Liver (tissue), 9 donors: ENCODE measurements around the gene GAMT. TPM values are rescaled to one million over a fixed set of nuclear protein-coding genes. Genes with fewer than 3 reads are reported as not detected.

Source experiments
- DNase-seq: peaks from one replicate; pipeline ENCODE4 v3.0.0-alpha.2; 2017; ENCODE audit warnings: low spot score
- H3K27ac ChIP-seq, 2 donors: one replicate each; pipeline ENCODE4 v1.7.0; 2013; ENCODE audit warnings: inconsistent platforms in 2 of 2, low read length in 2 of 2, control low read depth in 1 of 2, low read depth in 1 of 2, mild to moderate bottlenecking in 1 of 2
- H3K27me3 ChIP-seq, 4 donors: one replicate each; pipeline versions ENCODE4 v1.6.1 to v1.7.0; 2013; ENCODE audit warnings: low read length in 3 of 4, inconsistent platforms in 1 of 4, mild to moderate bottlenecking in 1 of 4, moderate library complexity in 1 of 4; ENCODE audit not compliant: control insufficient read depth in 4 of 4, insufficient read depth in 4 of 4
- H3K36me3 ChIP-seq, 4 donors: one replicate each; pipeline versions ENCODE4 v1.6.1 to v1.7.0; 2013; ENCODE audit warnings: low read length in 3 of 4, mild to moderate bottlenecking in 3 of 4, low read depth in 1 of 4, moderate library complexity in 1 of 4; ENCODE audit not compliant: control insufficient read depth in 4 of 4, insufficient read depth in 3 of 4
- H3K4me1 ChIP-seq, 4 donors: one replicate each; pipeline versions ENCODE4 v1.6.1 to v1.7.0; 2013; ENCODE audit warnings: low read length in 3 of 4, mild to moderate bottlenecking in 3 of 4, moderate library complexity in 1 of 4; ENCODE audit not compliant: control insufficient read depth in 4 of 4, insufficient read depth in 4 of 4
- H3K4me3 ChIP-seq, 3 donors: one replicate each; pipeline versions ENCODE4 v1.6.1 to v1.7.0; 2013; ENCODE audit warnings: low read length in 3 of 3, control low read depth in 1 of 3, low read depth in 1 of 3, mild to moderate bottlenecking in 1 of 3
- H3K9ac ChIP-seq, 2 donors: one replicate each; pipeline ENCODE4 v1.7.0; 2013; ENCODE audit warnings: low read length in 2 of 2, mild to moderate bottlenecking in 2 of 2, moderate library complexity in 2 of 2, control low read depth in 1 of 2, low read depth in 1 of 2
- H3K9me3 ChIP-seq, 4 donors: one replicate each; pipeline versions ENCODE4 v1.6.1 to v1.7.0; 2013; ENCODE audit warnings: low read length in 3 of 4; ENCODE audit not compliant: control insufficient read depth in 4 of 4
- EGR1 ChIP-seq, 2 donors: IDR thresholded peaks; 2 replicates each; pipeline ENCODE4 v1.6.1; 2016 to 2018; ENCODE audit warnings: antibody characterized with exemption in 2 of 2, low read depth in 2 of 2
- FOXA1 ChIP-seq: IDR thresholded peaks from 2 replicates; pipeline ENCODE4 v1.6.1; 2016; ENCODE audit warnings: antibody characterized with exemption
- FOXA2 ChIP-seq: IDR thresholded peaks from 2 replicates; pipeline ENCODE4 v1.6.1; 2016; ENCODE audit warnings: antibody characterized with exemption
- GABPA ChIP-seq, 2 donors: IDR thresholded peaks in 1 of 2; conservative IDR thresholded peaks in 1 of 2; 2 replicates each; pipeline ENCODE4 v1.6.1; 2016; ENCODE audit warnings: antibody characterized with exemption in 2 of 2, mild to moderate bottlenecking in 1 of 2, moderate library complexity in 1 of 2
- HNF4G ChIP-seq: IDR thresholded peaks from 2 replicates; pipeline ENCODE4 v1.6.1; 2016; ENCODE audit warnings: antibody characterized with exemption
- NR2F2 ChIP-seq: IDR thresholded peaks from 2 replicates; pipeline ENCODE4 v1.6.1; 2016; ENCODE audit warnings: antibody characterized with exemption
- RAD21 ChIP-seq, 2 donors: IDR thresholded peaks; 2 replicates each; pipeline ENCODE4 v1.6.1; 2016; ENCODE audit warnings: antibody characterized with exemption in 2 of 2, mild to moderate bottlenecking in 2 of 2
- RXRA ChIP-seq, 2 donors: IDR thresholded peaks; 2 replicates each; pipeline ENCODE4 v1.6.1; 2017 to 2018; ENCODE audit warnings: antibody characterized with exemption in 2 of 2, mild to moderate bottlenecking in 1 of 2
- SP1 ChIP-seq: IDR thresholded peaks from 2 replicates; pipeline ENCODE4 v1.6.1; 2018; ENCODE audit warnings: antibody characterized with exemption, mild to moderate bottlenecking
- TAF1 ChIP-seq: conservative IDR thresholded peaks from 2 replicates; pipeline ENCODE4 v1.6.1; 2016; ENCODE audit warnings: antibody characterized with exemption, mild to moderate bottlenecking
- WGBS: extraction: QIAGEN DNeasy Blood & Tissue Kit; methylation state at CpG from one replicate; pipeline ENCODE4 v1.1.7; 2013; 5-methylcytosine and 5-hydroxymethylcytosine counted together
- polyA plus RNA-seq, 2 donors: library from polyadenylated mRNA; stranded (reverse) in 1 of 2; unstranded in 1 of 2; fragments of 200-250 nt in 1 of 2; fragments of >200 nt in 1 of 2; fragmentation: Nextera tagmentation in 1 of 2; extraction: Ambion mirVana in 1 of 2; gene quantifications; one replicate each; pipeline versions ENCODE4 v1.2.1 to v1.2.3, GENCODE V29; 2013 to 2015
- total RNA-seq, 2 donors: library from RNA; depleted of rRNA; stranded (reverse); fragments of >200 nt; gene quantifications; one replicate each; pipeline ENCODE4 v1.2.3, GENCODE V29; 2014
- TF ChIP-seq, protein P1 (sequence below): IDR thresholded peaks from 2 replicates; pipeline ENCODE4 v1.6.1; 2016; ENCODE audit warnings: antibody characterized with exemption
- TF ChIP-seq, protein P2 (sequence below): fragments of 150-350 bp; IDR thresholded peaks from 2 replicates; pipeline ENCODE4 v1.5.1; 2017; ENCODE audit warnings: improper control_type of control experiment, low read depth, low read length; ENCODE audit not compliant: missing input control
- TF ChIP-seq, protein P3 (sequence below): IDR thresholded peaks from 2 replicates; pipeline ENCODE4 v1.6.1; 2016; ENCODE audit warnings: antibody characterized with exemption, mild to moderate bottlenecking
- TF ChIP-seq, protein P4 (sequence below): IDR thresholded peaks from 2 replicates; pipeline ENCODE4 v1.6.1; 2016; ENCODE audit warnings: antibody characterized with exemption
- donor health status: healthy.
- donor health status: healthy.
- donor health status: healthy.
- donor health status: healthy.
- donor health status: healthy.

The GAMT gene
- total and polyA plus RNA-seq, 4 donors, result 76.2 to 394 (median 274) TPM

DNA sequence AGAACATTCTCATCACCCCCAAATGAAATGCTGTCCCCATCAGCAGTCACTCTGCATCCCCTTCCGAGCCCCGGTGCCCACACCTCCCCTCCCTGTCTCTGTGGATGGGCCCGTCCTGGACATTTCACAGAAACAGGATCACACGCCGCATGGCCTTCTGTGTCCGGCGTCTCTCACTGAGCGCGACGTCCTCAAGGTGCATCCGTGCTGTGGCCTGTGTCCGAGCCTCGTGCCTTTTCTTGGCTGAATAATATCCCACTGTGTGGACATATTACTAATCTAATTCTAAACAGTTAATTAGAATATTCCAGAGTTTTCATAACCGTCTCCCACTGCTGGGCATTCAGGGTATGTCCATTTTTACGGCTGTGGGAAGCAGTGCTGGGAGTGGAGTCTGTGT, 8.9 kb downstream of the GAMT start:
- Histone ChIP-seq H3K4me1 (peaks cover 22 to 35% (median 29%) of the 10 kb centered on the region in 4 donors), H3K36me3 (peaks cover 7 to 37% (median 29%) of the 10 kb centered on the region in 4 donors), H3K27ac (no peak overlapping the region), H3K9me3 (no peaks in the 10 kb centered on the region), H3K9ac (no peak overlapping the region), H3K4me3 (no peak overlapping the region), H3K27me3 (no peaks in the 10 kb centered on the region)
- DNase-seq, result no peak
- TF ChIP-seq RXRA (IDR thresholded peaks at IDR 0.05) (no peak), EGR1 (IDR thresholded peaks at IDR 0.05; ENCODE audit: low read depth in 2 of 2) (no peak), RAD21 (IDR thresholded peaks at IDR 0.05) (no peak), FOXA1 (no peak), FOXA2 (no peak), HNF4G (no peak), GABPA (IDR thresholded peaks at IDR 0.05 in 1 of 2, conservative IDR thresholded peaks at IDR 0.05 in 1 of 2) (no peak)
- TF ChIP-seq, protein P1, sequence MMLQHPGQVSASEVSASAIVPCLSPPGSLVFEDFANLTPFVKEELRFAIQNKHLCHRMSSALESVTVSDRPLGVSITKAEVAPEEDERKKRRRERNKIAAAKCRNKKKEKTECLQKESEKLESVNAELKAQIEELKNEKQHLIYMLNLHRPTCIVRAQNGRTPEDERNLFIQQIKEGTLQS, result no peak
- TF ChIP-seq, protein P2, sequence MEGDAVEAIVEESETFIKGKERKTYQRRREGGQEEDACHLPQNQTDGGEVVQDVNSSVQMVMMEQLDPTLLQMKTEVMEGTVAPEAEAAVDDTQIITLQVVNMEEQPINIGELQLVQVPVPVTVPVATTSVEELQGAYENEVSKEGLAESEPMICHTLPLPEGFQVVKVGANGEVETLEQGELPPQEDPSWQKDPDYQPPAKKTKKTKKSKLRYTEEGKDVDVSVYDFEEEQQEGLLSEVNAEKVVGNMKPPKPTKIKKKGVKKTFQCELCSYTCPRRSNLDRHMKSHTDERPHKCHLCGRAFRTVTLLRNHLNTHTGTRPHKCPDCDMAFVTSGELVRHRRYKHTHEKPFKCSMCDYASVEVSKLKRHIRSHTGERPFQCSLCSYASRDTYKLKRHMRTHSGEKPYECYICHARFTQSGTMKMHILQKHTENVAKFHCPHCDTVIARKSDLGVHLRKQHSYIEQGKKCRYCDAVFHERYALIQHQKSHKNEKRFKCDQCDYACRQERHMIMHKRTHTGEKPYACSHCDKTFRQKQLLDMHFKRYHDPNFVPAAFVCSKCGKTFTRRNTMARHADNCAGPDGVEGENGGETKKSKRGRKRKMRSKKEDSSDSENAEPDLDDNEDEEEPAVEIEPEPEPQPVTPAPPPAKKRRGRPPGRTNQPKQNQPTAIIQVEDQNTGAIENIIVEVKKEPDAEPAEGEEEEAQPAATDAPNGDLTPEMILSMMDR, result no peak
- TF ChIP-seq, protein P3, sequence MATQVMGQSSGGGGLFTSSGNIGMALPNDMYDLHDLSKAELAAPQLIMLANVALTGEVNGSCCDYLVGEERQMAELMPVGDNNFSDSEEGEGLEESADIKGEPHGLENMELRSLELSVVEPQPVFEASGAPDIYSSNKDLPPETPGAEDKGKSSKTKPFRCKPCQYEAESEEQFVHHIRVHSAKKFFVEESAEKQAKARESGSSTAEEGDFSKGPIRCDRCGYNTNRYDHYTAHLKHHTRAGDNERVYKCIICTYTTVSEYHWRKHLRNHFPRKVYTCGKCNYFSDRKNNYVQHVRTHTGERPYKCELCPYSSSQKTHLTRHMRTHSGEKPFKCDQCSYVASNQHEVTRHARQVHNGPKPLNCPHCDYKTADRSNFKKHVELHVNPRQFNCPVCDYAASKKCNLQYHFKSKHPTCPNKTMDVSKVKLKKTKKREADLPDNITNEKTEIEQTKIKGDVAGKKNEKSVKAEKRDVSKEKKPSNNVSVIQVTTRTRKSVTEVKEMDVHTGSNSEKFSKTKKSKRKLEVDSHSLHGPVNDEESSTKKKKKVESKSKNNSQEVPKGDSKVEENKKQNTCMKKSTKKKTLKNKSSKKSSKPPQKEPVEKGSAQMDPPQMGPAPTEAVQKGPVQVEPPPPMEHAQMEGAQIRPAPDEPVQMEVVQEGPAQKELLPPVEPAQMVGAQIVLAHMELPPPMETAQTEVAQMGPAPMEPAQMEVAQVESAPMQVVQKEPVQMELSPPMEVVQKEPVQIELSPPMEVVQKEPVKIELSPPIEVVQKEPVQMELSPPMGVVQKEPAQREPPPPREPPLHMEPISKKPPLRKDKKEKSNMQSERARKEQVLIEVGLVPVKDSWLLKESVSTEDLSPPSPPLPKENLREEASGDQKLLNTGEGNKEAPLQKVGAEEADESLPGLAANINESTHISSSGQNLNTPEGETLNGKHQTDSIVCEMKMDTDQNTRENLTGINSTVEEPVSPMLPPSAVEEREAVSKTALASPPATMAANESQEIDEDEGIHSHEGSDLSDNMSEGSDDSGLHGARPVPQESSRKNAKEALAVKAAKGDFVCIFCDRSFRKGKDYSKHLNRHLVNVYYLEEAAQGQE, result no peak
- WGBS, result 96% methylated on average over 15 of the region's 15 CpGs

DNA sequence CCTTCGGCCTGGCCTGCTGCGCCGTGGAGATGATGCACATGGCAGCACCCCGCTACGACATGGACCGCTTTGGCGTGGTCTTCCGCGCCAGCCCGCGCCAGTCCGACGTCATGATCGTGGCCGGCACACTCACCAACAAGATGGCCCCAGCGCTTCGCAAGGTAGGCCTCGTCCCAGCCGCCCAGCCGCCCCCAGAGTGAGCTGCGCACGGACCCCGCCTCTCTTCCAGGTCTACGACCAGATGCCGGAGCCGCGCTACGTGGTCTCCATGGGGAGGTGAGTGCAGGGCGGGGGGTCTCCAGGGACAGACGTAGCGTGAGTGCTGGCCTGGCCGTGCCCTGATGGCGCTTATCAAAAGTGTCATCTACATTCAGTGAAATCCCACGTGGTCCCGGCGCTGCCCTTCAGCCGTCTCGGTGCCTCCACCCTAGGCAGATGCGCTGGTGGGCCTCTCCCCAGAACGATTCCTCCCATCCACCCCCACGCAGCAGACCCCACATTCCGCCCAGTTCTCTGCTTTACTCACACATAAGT, 10.4 kb downstream of the GAMT start:
- no peak for DNase-seq
- Histone ChIP-seq H3K27me3 (no peaks in the 10 kb centered on the region), H3K9me3 (no peaks in the 10 kb centered on the region), H3K36me3 (peaks cover 7 to 37% (median 28%) of the 10 kb centered on the region in 4 donors), H3K27ac (no peak overlapping the region), H3K4me1 (peaks cover 9 to 21% (median 16%) of the 10 kb centered on the region in 4 donors), H3K9ac (no peak overlapping the region), H3K4me3 (no peak overlapping the region)
- TF ChIP-seq RAD21 (IDR thresholded peaks at IDR 0.05) (no peak), TAF1 (no peak), NR2F2 (no peak), GABPA (IDR thresholded peaks at IDR 0.05 in 1 of 2, conservative IDR thresholded peaks at IDR 0.05 in 1 of 2) (no peak), SP1 (no peak), EGR1 (IDR thresholded peaks at IDR 0.05; ENCODE audit: low read depth in 2 of 2) (no peak), FOXA1 (no peak), FOXA2 (no peak)
- TF ChIP-seq, protein P1, result no peak
- TF ChIP-seq, protein P3, result no peak
- TF ChIP-seq, protein P4, sequence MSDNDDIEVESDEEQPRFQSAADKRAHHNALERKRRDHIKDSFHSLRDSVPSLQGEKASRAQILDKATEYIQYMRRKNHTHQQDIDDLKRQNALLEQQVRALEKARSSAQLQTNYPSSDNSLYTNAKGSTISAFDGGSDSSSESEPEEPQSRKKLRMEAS, result no peak
- WGBS, result 96% methylated on average over 42 of the region's 42 CpGs
